CD14-positive monocyte (primary cell): ENCODE results near the gene THRA. TPM values are rescaled to one million over a fixed set of nuclear protein-coding genes. Genes with fewer than 3 reads are reported as not detected.

Source experiments
- DNase-seq, 3 donors: peaks; one replicate each; pipeline ENCODE4 v3.0.0-alpha.2; 2011 to 2022
- H2AFZ ChIP-seq: 2 replicates; pipeline ENCODE4 v1.6.0; 2012; ENCODE audit warnings: mild to moderate bottlenecking, low read depth, low read length, inconsistent platforms; ENCODE audit not compliant: insufficient read depth, poor library complexity, severe bottlenecking
- H3K27ac ChIP-seq, 2 donors: 1 replicate in 1 of 2; 2 replicates in 1 of 2; pipeline ENCODE4 v1.5.1; 2012 to 2013; ENCODE audit warnings: low read length in 2 of 2, control low read depth in 1 of 2, inconsistent platforms in 1 of 2, low read depth in 1 of 2, mild to moderate bottlenecking in 1 of 2
- H3K27me3 ChIP-seq, 2 donors: one replicate each; pipeline versions ENCODE4 v1.6.0 to v1.6.1; 2011 to 2013; ENCODE audit warnings: low read length in 2 of 2; ENCODE audit not compliant: control insufficient read depth in 2 of 2, insufficient read depth in 2 of 2
- H3K36me3 ChIP-seq, 2 donors: replicated peaks in 1 of 2; 1 replicate in 1 of 2; 2 replicates in 1 of 2; pipeline versions ENCODE4 v1.5.1 to v1.6.1; 2012 to 2013; ENCODE audit warnings: low read length in 2 of 2, control low read depth in 1 of 2, inconsistent platforms in 1 of 2, mild to moderate bottlenecking in 1 of 2; ENCODE audit not compliant: insufficient read depth in 2 of 2, control insufficient read depth in 1 of 2
- H3K4me1 ChIP-seq, 2 donors: 1 replicate in 1 of 2; 2 replicates in 1 of 2; pipeline versions ENCODE4 v1.5.1 to v1.6.1; 2012 to 2013; ENCODE audit warnings: low read length in 2 of 2, control low read depth in 1 of 2, inconsistent platforms in 1 of 2, mild to moderate bottlenecking in 1 of 2, moderate library complexity in 1 of 2; ENCODE audit not compliant: insufficient read depth in 2 of 2, control insufficient read depth in 1 of 2
- H3K4me2 ChIP-seq: replicated peaks from 2 replicates; pipeline ENCODE3; 2012; ENCODE audit warnings: low read length, moderate library complexity, mild to moderate bottlenecking; ENCODE audit not compliant: poor library complexity, severe bottlenecking; ENCODE audit errors: extremely low read depth
- H3K4me3 ChIP-seq, 3 experiments: fragments of 200-600 bp in 1 of 3; sonication (generic) in 1 of 3; replicated peaks in 1 of 3; 1 replicate in 2 of 3; 2 replicates in 1 of 3; pipeline ENCODE4 v1.5.1; 2011 to 2013; ENCODE audit warnings: low read length in 3 of 3, mild to moderate bottlenecking in 3 of 3, control low read depth in 2 of 3, low read depth in 2 of 3, inconsistent platforms in 1 of 3, moderate library complexity in 1 of 3
- H3K79me2 ChIP-seq: 2 replicates; pipeline ENCODE4 v1.6.0; 2012; ENCODE audit warnings: mild to moderate bottlenecking, control low read depth, inconsistent platforms, low read length, moderate library complexity; ENCODE audit not compliant: insufficient read depth
- H3K9ac ChIP-seq: 2 replicates; pipeline ENCODE4 v1.6.0; 2017; ENCODE audit warnings: low read length, mild to moderate bottlenecking; ENCODE audit not compliant: insufficient read depth, poor library complexity, severe bottlenecking
- H3K9me3 ChIP-seq, 2 donors: replicated peaks in 1 of 2; 1 replicate in 1 of 2; 2 replicates in 1 of 2; pipeline versions ENCODE4 v1.5.1 to v1.6.1; 2012 to 2013; ENCODE audit warnings: low read length in 2 of 2, control low read depth in 1 of 2; ENCODE audit not compliant: control insufficient read depth in 1 of 2, insufficient read depth in 1 of 2
- H4K20me1 ChIP-seq: 2 replicates; pipeline ENCODE4 v1.6.0; 2012; ENCODE audit warnings: mild to moderate bottlenecking, low read length, control low read depth, moderate library complexity; ENCODE audit not compliant: insufficient read depth
- H3K27ac Mint-ChIP-seq, 7 donors: one replicate each; pipeline ENCODE4 v1.8.0; 2020; ENCODE audit warnings: mild to moderate bottlenecking in 7 of 7, mixed read lengths in 7 of 7, moderate library complexity in 6 of 7, inconsistent platforms in 2 of 7
- H3K27me3 Mint-ChIP-seq, 3 donors: one replicate each; pipeline ENCODE4 v1.8.0; 2021 to 2022; ENCODE audit warnings: low read depth in 3 of 3, mild to moderate bottlenecking in 3 of 3, mixed read lengths in 3 of 3, moderate library complexity in 3 of 3, inconsistent platforms in 1 of 3
- H3K36me3 Mint-ChIP-seq, 2 donors: one replicate each; pipeline ENCODE4 v1.8.0; 2020; ENCODE audit warnings: mixed read lengths in 2 of 2, inconsistent platforms in 1 of 2, mild to moderate bottlenecking in 1 of 2
- H3K4me1 Mint-ChIP-seq: one replicate; pipeline ENCODE4 v1.8.0; 2020; ENCODE audit warnings: mild to moderate bottlenecking, mixed read lengths
- H3K4me3 Mint-ChIP-seq, 2 donors: one replicate each; pipeline ENCODE4 v1.8.0; 2020; ENCODE audit warnings: mild to moderate bottlenecking in 2 of 2, mixed read lengths in 2 of 2, moderate library complexity in 1 of 2
- H3K9me3 Mint-ChIP-seq, 7 donors: one replicate each; pipeline ENCODE4 v1.8.0; 2020 to 2022; ENCODE audit warnings: mixed read lengths in 7 of 7, mild to moderate bottlenecking in 6 of 7, moderate library complexity in 6 of 7, inconsistent platforms in 2 of 7
- WGBS: methylation state at CpG from one replicate; pipeline ENCODE4 v1.1.5; 2013; ENCODE audit warnings: missing lambda C conversion rate; ENCODE audit not compliant: insufficient coverage; 5-methylcytosine and 5-hydroxymethylcytosine counted together
- intact Hi-C, 2 donors: fragments of 100-400 bp; cut with micrococcal nuclease; formaldehyde crosslinking; loops; one replicate each; pipeline versions ENCODE4 v1.15.0 to v1.15.1; 2023
- polyA plus RNA-seq, 3 donors: library from polyadenylated mRNA; depleted of rRNA in 1 of 3; unstranded in 2 of 3; stranded (reverse) in 1 of 3; fragments of 300-500 nt in 2 of 3; fragments of >200 nt in 1 of 3; fragmentation: Illumina TruSeq in 2 of 3; gene quantifications; 1 replicate in 2 of 3; 2 replicates in 1 of 3; pipeline ENCODE4 v1.2.3, GENCODE V29; 2012 to 2021
- TF ChIP-seq, protein P1 (sequence below): fragments of 200-600 bp; IDR thresholded peaks from one replicate; pipeline ENCODE4 v1.8.0; 2022; ENCODE audit warnings: antibody characterized with exemption, mild to moderate bottlenecking

Gene THRA
- polyA plus RNA-seq, 3 donors, result 2.5 to 7.5 (median 3.8) TPM

DNA sequence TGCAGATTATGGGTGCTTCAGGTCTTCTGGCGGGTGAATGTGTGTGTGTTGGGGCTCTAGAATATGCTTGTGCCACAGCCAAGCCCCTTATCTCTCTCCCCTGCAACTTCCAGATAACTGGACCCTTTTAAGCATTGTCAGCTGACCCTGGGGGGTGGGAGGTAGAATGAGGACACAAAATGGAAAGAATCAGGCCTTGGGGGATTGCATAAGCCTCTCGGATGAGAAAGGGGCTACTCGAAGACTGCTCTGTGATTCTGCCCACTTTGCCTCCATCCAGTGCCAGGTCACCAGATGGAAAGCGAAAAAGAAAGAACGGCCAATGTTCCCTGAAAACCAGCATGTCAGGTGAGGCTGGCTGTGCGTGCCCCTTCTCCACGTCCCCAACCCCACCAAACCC lies 13.8 kb downstream of the THRA start:
- Histone ChIP-seq H4K20me1 (peaks cover 55% of the 10 kb centered on the region), H3K9ac (no peak overlapping the region), H3K4me2 (no peak overlapping the region), H3K79me2 (peaks cover 31% of the 10 kb centered on the region), H2AFZ (no peak overlapping the region), H3K9me3 (no peaks in the 10 kb centered on the region), H3K36me3 (peaks cover 14 to 36% of the 10 kb centered on the region in 2 donors), H3K4me1 (peaks cover 38% of the 10 kb centered on the region in 2 donors), H3K27me3 (no peaks in the 10 kb centered on the region), H3K4me3 (no peak overlapping the region), H3K27ac (no peak overlapping the region)
- intact Hi-C loops, result no loop called here
- 60% methylated on average over 1 of the region's 7 CpGs for WGBS
- Mint-ChIP-seq H3K36me3 (peaks cover 35 to 49% of the 10 kb centered on the region in 2 donors), H3K27me3 (peaks cover 0 to 1% (median 0%) of the 10 kb centered on the region in 3 donors), H3K27ac (peak overlapping the region in 1 of 7 donors; percentile 56), H3K9me3 (no peaks in the 10 kb centered on the region), H3K4me1 (peaks cover 38% of the 10 kb centered on the region), H3K4me3 (no peak overlapping the region)
- TF ChIP-seq, protein P1, sequence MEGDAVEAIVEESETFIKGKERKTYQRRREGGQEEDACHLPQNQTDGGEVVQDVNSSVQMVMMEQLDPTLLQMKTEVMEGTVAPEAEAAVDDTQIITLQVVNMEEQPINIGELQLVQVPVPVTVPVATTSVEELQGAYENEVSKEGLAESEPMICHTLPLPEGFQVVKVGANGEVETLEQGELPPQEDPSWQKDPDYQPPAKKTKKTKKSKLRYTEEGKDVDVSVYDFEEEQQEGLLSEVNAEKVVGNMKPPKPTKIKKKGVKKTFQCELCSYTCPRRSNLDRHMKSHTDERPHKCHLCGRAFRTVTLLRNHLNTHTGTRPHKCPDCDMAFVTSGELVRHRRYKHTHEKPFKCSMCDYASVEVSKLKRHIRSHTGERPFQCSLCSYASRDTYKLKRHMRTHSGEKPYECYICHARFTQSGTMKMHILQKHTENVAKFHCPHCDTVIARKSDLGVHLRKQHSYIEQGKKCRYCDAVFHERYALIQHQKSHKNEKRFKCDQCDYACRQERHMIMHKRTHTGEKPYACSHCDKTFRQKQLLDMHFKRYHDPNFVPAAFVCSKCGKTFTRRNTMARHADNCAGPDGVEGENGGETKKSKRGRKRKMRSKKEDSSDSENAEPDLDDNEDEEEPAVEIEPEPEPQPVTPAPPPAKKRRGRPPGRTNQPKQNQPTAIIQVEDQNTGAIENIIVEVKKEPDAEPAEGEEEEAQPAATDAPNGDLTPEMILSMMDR, result no peak
- no peak for DNase-seq

DNA sequence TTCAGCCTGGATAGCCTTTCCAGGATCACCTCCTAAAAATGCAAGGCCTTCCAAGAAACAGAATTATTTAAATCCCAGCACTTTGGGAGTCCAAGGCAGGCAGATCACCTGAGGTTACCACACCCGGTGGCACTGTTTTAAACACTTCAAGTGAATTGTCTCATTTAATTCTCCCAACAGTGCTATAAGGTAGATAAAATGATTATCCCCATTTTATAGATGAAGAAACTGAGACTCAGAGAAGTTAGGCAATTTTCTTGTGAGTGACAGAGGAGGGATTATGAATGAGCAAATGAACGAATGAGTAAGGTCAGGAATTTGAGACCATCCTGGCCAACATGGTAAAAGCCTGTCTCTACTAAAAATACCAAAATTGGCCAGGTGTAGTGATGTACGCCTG lies 16.8 kb downstream of the THRA start:
- H3K27ac ChIP-seq, result no peak overlapping the region
- intact Hi-C loops, result no loop called here
- peaks cover 0 to 1% (median 0%) of the 10 kb centered on the region in 3 donors for H3K27me3 Mint-ChIP-seq
- H3K9me3 ChIP-seq, result no peaks in the 10 kb centered on the region
- WGBS, result no CpG with 5 or more reads among the region's 3 CpGs
- H3K36me3 ChIP-seq, result peaks cover 26 to 41% of the 10 kb centered on the region in 2 donors
- no peak for DNase-seq
- H3K4me1 Mint-ChIP-seq, result peaks cover 27% of the 10 kb centered on the region
- peaks cover 12% of the 10 kb centered on the region for H3K79me2 ChIP-seq
- H3K27ac Mint-ChIP-seq, result no peak overlapping the region
- H3K9ac ChIP-seq, result no peak overlapping the region
- TF ChIP-seq, protein P1, result no peak
- peaks cover 27 to 28% of the 10 kb centered on the region in 2 donors for H3K4me1 ChIP-seq
- H2AFZ ChIP-seq, result no peak overlapping the region
- no peak overlapping the region for H3K4me3 ChIP-seq
- H4K20me1 ChIP-seq, result peaks cover 26% of the 10 kb centered on the region
- peaks cover 0 to 3% (median 0%) of the 10 kb centered on the region in 7 donors for H3K9me3 Mint-ChIP-seq
- no peaks in the 10 kb centered on the region for H3K27me3 ChIP-seq
- H3K4me2 ChIP-seq, result no peak overlapping the region
- H3K4me3 Mint-ChIP-seq, result no peak overlapping the region
- peaks cover 47 to 61% of the 10 kb centered on the region in 2 donors for H3K36me3 Mint-ChIP-seq
